Measurements from ENCODE around the gene LDHAL6B.

Gene LDHAL6B

GRCh38 chr15:59200560-59200959 is 6.1 kb upstream of the LDHAL6B start:
- DNase-seq (ENCODE audit: extremely low read depth, low read depth) = no peak
- TF ChIP-seq CTCF (IDR thresholded peaks at IDR 0.05; ENCODE audit: low read depth, low read length, missing control alignments) = no peak
- H3K4me3 ChIP-seq (replicated peaks; ENCODE audit: low read depth, low read length) = no peak overlapping the region

- no peak overlapping the region for H3K4me3 ChIP-seq (replicated peaks; ENCODE audit: low read depth, low read length)
- DNase-seq (ENCODE audit: extremely low read depth, low read depth) = no peak
- no peak for TF ChIP-seq CTCF (IDR thresholded peaks at IDR 0.05; ENCODE audit: low read depth, low read length, missing control alignments)
Measured at GRCh38 chr15:59203008-59203407, 3.6 kb upstream of the LDHAL6B start.

- no peak for TF ChIP-seq CTCF (IDR thresholded peaks at IDR 0.05; ENCODE audit: low read depth, low read length, missing control alignments)
- H3K4me3 ChIP-seq (replicated peaks; ENCODE audit: low read depth, low read length) = no peak overlapping the region
- DNase-seq (ENCODE audit: extremely low read depth, low read depth) = no peak
Measured at GRCh38 chr15:59203657-59204056, 3.0 kb upstream of the LDHAL6B start.

- TF ChIP-seq CTCF (IDR thresholded peaks at IDR 0.05; ENCODE audit: low read depth, low read length, missing control alignments) = no peak
- DNase-seq (ENCODE audit: extremely low read depth, low read depth) = no peak
- H3K4me3 ChIP-seq (replicated peaks; ENCODE audit: low read depth, low read length) = no peak overlapping the region
Measured at GRCh38 chr15:59205839-59206622, 612 bp upstream of the LDHAL6B start.

- no peak overlapping the region for H3K4me3 ChIP-seq (replicated peaks; ENCODE audit: low read depth, low read length)
- DNase-seq (ENCODE audit: extremely low read depth, low read depth) = no peak
- TF ChIP-seq CTCF (IDR thresholded peaks at IDR 0.05; ENCODE audit: low read depth, low read length, missing control alignments) = no peak
Measured at GRCh38 chr15:59208613-59209249, 2.1 kb downstream of the LDHAL6B start.

- TF ChIP-seq CTCF (IDR thresholded peaks at IDR 0.05; ENCODE audit: low read depth, low read length, missing control alignments) = no peak
- no peak for DNase-seq (ENCODE audit: extremely low read depth, low read depth)
- H3K4me3 ChIP-seq (replicated peaks; ENCODE audit: low read depth, low read length) = no peak overlapping the region
Measured at GRCh38 chr15:59210186-59210585, 3.5 kb downstream of the LDHAL6B start.
